NT2/D1 (cell line): ENCODE data around the gene INCENP.

Experiments used
- SUZ12 ChIP-seq: IDR thresholded peaks from 2 replicates; pipeline ENCODE4 v1.6.1; 2011; ENCODE audit not compliant: insufficient read length, insufficient read depth; ENCODE audit errors: extremely low read depth
- YY1 ChIP-seq: IDR thresholded peaks from 2 replicates; pipeline ENCODE4 v1.6.1; 2011; ENCODE audit not compliant: insufficient read length, insufficient read depth
- ZNF274 ChIP-seq: IDR thresholded peaks from 2 replicates; pipeline ENCODE4 v1.6.1; 2011; ENCODE audit warnings: mild to moderate bottlenecking, low read depth, low read length

GRCh38 chr11:62120001-62120400 lies 3.8 kb upstream of the INCENP start:
- no peak for TF ChIP-seq SUZ12
- no peak for TF ChIP-seq ZNF274
- TF ChIP-seq YY1: no peak
